Cardiac fibroblast (primary cell): Measurements from ENCODE around the gene UGT1A10.

Source experiments
- DNase-seq, 2 donors: peaks; one replicate each; pipeline versions ENCODE4 v3.0.0 to v3.0.0-alpha.2; 2010; ENCODE audit warnings: low read depth in 2 of 2
- H3K4me3 ChIP-seq, 2 donors: replicated peaks in 1 of 2; 1 replicate in 1 of 2; 2 replicates in 1 of 2; pipeline ENCODE4 v1.5.1; 2011; ENCODE audit warnings: low read depth in 2 of 2, low read length in 2 of 2, mild to moderate bottlenecking in 2 of 2, moderate library complexity in 1 of 2
- CTCF ChIP-seq: IDR thresholded peaks from one replicate; pipeline ENCODE4 v1.5.1; 2011; ENCODE audit warnings: low read depth, mild to moderate bottlenecking, low read length, inconsistent platforms

The UGT1A10 gene

GRCh38 chr2:233681521-233682099 is 45.4 kb downstream of the UGT1A10 start, which contains the start of gene UGT1A7:
UGT1A7 (plus strand) TSS chr2:233681901; CDS start chr2:233681938, 37 bp downstream.
- no peak for TF ChIP-seq CTCF
- no peak for DNase-seq
- no peak within 1 kb of the TSS for H3K4me3 ChIP-seq

GRCh38 chr2:233684640-233685039 is 48.4 kb downstream of the UGT1A10 start:
- DNase-seq, result no peak
- TF ChIP-seq CTCF, result no peak
- no peak overlapping the region for H3K4me3 ChIP-seq

- DNase-seq, result no peak
- no peak overlapping the region for H3K4me3 ChIP-seq
- no peak for TF ChIP-seq CTCF
Observed at GRCh38 chr2:233686928-233687327, 50.7 kb downstream of the UGT1A10 start.

GRCh38 chr2:233688341-233688740 is 52.1 kb downstream of the UGT1A10 start:
- no peak for TF ChIP-seq CTCF
- no peak overlapping the region for H3K4me3 ChIP-seq
- no peak for DNase-seq

GRCh38 chr2:233689031-233689430 is 52.8 kb downstream of the UGT1A10 start:
- DNase-seq, result no peak
- H3K4me3 ChIP-seq, result no peak overlapping the region
- no peak for TF ChIP-seq CTCF

GRCh38 chr2:233689501-233689900 is 53.3 kb downstream of the UGT1A10 start:
- no peak for TF ChIP-seq CTCF
- peak in 1 of 2 donors; percentile 89 for DNase-seq
- no peak overlapping the region for H3K4me3 ChIP-seq

GRCh38 chr2:233690444-233690843 is 54.2 kb downstream of the UGT1A10 start:
- H3K4me3 ChIP-seq, result no peak overlapping the region
- no peak for TF ChIP-seq CTCF
- peak; percentile 18 to 64 for DNase-seq
